Measurements from ENCODE around the gene DGKZ. TPM values are rescaled to one million over a fixed set of nuclear protein-coding genes. Genes with fewer than 3 reads are reported as not detected.

The DGKZ gene
- total RNA-seq, 1 experiment from 2014 or later = 190 TPM

Small RNA genes lying within 50 kb of the gene (small RNA-seq; reads per million reads assigned to genes)
- gene MIR4688 = not detected

Other genes with a start within 250 kb of the DGKZ start
- gene PHF21A, start 226.0 kb upstream of the DGKZ start, total RNA-seq (2014; rRNA removed; shearing (Covaris generic)) = 2.5 and 5.9 TPM in 2 replicates
- 50.1 and 64.2 TPM in 2 replicates for gene CREB3L1, start 69.8 kb upstream of the DGKZ start, total RNA-seq (2014; rRNA removed; shearing (Covaris generic))
- 90.8 and 110 TPM in 2 replicates for gene MDK, start 34.2 kb downstream of the DGKZ start, total RNA-seq (2014; rRNA removed; shearing (Covaris generic))
- 0.05 and 0.70 TPM in 2 replicates for gene CHRM4, start 44.3 kb downstream of the DGKZ start, total RNA-seq (2014; rRNA removed; shearing (Covaris generic))
- gene AMBRA1, start 246.6 kb downstream of the DGKZ start, total RNA-seq (2014; rRNA removed; shearing (Covaris generic)) = 34.0 and 34.1 TPM in 2 replicates